GM06990 (cell line): ENCODE data around the gene SPRR2G.

Experiments used
- DNase-seq: peaks from one replicate; pipeline ENCODE4 v3.0.0-alpha.2; 2011; ENCODE audit not compliant: insufficient read length; ENCODE audit errors: extremely low read depth
- H3K27me3 ChIP-seq: replicated peaks from 2 replicates; pipeline ENCODE4 v1.6.0; 2011; ENCODE audit warnings: low read length; ENCODE audit not compliant: control insufficient read depth, insufficient read depth
- H3K36me3 ChIP-seq: 2 replicates; pipeline ENCODE4 v1.5.1; 2011; ENCODE audit warnings: low read length; ENCODE audit not compliant: control insufficient read depth, insufficient read depth
- H3K4me3 ChIP-seq: replicated peaks from 2 replicates; pipeline ENCODE4 v1.5.1; 2011; ENCODE audit warnings: low read depth, mild to moderate bottlenecking, control low read depth, low read length
- TF ChIP-seq, protein P1 (sequence below): IDR thresholded peaks from 2 replicates; pipeline ENCODE4 v1.5.1; 2011; ENCODE audit warnings: low read length, control low read depth, mild to moderate bottlenecking, inconsistent platforms; ENCODE audit not compliant: insufficient read depth, poor library complexity, severe bottlenecking

SPRR2G gene

DNA sequence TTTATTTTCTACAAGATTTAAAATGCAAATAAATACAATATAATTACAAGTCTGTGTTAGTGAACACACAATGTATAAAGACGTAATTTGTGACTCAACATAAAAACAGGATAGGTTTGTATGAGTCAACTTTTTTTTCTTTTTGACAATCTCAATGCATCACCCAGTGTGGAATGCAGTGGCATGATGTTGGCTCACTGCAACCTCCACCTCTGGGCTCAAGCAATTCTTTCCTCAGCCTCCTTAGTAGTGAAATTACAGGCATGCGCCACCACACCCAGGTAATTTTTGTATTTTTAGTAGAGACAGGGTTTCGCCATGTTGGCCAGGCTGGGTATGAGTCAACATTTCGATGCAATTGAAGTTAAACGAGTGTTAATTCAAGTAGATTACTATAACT is 50.4 kb downstream of the SPRR2G start:
- H3K36me3 ChIP-seq, result no peaks in the 10 kb centered on the region
- H3K4me3 ChIP-seq, result no peak overlapping the region
- TF ChIP-seq, protein P1, sequence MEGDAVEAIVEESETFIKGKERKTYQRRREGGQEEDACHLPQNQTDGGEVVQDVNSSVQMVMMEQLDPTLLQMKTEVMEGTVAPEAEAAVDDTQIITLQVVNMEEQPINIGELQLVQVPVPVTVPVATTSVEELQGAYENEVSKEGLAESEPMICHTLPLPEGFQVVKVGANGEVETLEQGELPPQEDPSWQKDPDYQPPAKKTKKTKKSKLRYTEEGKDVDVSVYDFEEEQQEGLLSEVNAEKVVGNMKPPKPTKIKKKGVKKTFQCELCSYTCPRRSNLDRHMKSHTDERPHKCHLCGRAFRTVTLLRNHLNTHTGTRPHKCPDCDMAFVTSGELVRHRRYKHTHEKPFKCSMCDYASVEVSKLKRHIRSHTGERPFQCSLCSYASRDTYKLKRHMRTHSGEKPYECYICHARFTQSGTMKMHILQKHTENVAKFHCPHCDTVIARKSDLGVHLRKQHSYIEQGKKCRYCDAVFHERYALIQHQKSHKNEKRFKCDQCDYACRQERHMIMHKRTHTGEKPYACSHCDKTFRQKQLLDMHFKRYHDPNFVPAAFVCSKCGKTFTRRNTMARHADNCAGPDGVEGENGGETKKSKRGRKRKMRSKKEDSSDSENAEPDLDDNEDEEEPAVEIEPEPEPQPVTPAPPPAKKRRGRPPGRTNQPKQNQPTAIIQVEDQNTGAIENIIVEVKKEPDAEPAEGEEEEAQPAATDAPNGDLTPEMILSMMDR, result no peak
- no peak for DNase-seq
- H3K27me3 ChIP-seq, result no peaks in the 10 kb centered on the region; the same call in 1 of the 2 replicates
